ENCODE results near the gene KPNB1. TPM values are rescaled to one million over a fixed set of nuclear protein-coding genes. Genes with fewer than 3 reads are reported as not detected.

KPNB1 gene
- total RNA-seq, 1 donor from 2014 or later, result 140 TPM

DNA sequence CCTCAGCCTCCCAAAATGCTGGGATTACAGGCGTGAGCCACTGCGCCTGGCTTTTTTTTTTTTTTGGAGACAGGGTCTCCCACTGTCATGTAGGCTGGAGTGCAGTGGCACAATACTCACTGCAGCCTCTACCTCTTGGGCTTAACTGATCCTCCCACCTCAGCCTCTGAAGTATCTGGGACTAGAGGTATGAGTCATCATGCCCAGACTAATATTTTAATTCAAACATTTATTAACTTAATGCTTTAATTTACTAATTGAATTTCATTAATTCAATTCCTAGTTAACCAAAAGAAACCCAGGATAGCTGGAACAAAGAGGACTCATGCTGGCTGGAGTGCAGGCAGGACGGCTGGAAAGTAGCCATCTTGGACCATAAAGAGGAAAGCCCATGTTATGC is 14.0 kb upstream of the KPNB1 start:
- DNase-seq (ENCODE audit: low spot score in 2 of 2), result no peak
- FAIRE-seq, result no peak

DNA sequence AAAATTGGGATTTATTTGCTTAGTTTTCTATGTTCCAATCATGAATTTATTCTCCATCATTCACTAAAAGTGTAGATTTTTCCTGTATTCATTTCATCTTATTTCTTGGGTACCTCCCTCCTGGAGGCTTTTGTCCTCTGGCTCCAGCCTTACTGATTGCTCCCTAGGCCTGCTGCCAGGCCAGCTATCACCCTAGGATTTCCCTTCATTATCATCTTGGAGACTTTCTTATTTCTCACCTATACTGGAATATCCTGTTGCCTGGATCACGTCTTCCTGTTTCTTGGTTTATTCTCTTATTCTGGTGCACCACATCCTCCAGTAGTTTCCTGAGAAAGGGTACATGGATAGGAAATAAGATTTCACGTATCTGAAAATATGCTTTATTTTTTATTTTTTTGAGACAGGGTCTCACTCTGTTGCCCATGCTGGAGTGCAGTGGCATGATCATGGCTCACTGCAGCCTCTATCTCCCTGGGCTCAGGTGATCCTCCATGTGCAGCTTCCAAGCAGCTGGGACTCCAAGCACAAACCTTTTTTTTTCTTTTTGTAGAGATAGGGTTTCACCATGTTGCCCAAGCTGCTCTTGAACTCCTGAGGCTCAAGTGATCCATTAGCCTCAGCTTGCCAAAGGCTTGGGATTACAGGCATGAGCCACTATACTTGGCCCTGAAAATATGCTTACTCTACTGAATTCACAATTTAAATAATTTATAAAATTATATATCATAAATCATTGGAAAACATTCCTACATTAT is 13.3 kb upstream of the KPNB1 start:
- FAIRE-seq, result no peak
- DNase-seq (ENCODE audit: low spot score in 2 of 2), result no peak

DNA sequence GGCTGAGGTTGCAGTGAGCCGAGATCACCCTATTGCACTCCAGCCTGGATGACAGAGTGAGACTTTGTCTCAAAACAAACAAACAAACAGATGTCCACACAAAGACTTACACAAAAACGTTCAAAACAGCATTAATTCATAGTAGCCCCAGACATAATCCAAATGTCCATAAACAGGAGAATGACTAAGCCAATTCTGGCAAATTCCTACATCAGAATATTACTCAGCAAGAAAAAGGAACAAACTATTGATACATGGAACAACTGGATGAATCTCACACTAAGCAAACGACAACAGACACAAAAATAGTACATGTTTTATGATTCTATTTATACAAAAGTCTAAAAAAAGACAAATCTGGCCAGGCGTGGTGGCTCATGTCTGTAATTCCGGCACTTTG is 10.8 kb upstream of the KPNB1 start:
- DNase-seq (ENCODE audit: low spot score in 2 of 2) (no peak), FAIRE-seq (no peak)

DNA sequence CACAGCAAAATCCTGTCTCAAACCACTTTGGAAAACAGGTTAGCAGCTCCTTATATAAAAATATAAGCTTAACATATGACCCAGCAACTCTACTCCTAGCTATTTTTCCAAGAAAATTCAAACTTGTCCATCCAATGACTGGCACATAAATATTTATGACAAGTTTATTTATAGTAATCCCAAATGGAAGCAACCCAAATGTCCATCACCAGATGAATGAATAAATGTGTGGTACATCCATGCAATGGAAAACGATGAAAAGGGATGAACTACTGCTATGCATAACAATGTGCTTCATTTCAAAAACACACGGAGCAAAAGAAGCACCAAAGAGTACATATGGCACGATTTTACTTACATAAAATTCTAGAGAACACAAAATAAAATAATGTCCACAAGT is 9.6 kb upstream of the KPNB1 start:
- DNase-seq (ENCODE audit: low spot score in 2 of 2) (no peak), FAIRE-seq (no peak)

DNA sequence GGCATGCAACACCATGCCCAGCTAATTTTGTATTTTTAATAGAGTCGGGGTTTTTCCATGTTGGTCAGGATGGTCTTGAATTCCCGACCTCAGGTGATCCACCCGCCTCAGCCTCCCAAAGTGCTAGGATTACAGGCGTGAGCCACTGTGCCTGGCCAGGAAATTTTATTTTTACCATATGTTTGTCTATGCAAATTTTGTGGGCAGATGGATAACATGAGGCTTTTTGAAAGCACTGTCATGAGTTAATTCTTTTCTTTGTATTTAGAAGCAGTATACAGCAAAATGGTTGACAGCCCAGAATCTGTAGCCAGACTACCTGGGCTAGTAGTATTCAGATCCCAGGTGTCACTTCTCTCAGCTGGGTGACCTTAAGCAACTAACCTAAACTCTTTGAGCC is 8.5 kb upstream of the KPNB1 start:
- DNase-seq (ENCODE audit: low spot score in 2 of 2) (no peak), FAIRE-seq (no peak)

DNA sequence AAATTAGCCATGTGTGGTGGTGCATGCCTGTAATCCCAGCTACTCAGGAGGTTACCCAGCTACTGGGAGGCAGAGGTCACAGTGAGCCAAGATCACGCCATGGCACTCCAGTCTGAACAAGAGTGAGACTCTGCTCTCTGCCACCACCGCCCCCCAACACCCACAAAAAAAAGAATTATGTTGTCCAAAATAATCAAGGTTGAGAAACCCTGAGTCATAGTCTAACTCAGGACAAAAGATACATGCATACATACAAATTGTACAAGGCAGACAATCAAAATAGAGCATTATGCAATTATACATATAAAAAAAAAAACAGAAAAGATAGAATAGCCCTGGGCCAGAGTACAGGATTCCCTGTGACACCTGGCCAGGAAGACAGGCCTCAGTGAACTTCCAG is 6.6 kb upstream of the KPNB1 start:
- FAIRE-seq (no peak), DNase-seq (ENCODE audit: low spot score in 2 of 2) (no peak)

DNA sequence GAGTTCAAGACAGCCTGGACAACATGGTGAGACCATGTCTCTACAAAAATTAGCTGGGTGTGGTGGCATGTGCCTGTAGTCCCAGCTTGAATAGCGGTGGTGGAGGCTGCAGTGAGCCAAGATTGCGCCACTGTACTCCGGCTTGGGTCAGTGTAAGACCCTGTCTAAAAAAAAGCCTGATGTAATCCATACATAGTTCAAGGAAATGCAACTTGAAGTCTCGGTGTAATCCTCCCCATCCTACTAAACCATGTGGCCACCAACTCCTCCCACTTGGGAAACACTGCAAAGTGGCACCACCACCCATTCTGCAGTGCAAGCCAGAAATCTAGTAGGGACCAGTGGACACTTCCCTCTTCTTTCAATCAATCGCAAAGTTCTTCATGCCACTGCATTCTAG is 5.4 kb upstream of the KPNB1 start:
- FAIRE-seq (no peak), DNase-seq (ENCODE audit: low spot score in 2 of 2) (no peak)

DNA sequence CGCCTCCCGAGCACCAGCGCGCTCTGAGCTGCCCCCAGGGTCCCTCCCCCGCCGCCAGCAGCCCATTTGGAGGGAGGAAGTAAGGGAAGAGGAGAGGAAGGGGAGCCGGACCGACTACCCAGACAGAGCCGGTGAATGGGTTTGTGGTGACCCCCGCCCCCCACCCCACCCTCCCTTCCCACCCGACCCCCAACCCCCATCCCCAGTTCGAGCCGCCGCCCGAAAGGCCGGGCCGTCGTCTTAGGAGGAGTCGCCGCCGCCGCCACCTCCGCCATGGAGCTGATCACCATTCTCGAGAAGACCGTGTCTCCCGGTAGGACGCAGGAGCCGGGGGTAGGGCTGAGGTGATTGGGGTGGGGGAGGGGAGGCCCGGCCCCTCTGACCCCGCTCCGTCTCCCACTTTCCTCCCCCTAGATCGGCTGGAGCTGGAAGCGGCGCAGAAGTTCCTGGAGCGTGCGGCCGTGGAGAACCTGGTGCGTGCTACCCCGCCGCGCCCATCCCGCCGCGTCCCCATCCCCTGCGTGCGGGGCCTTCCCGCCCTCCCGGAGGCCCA is 329 bp downstream of the KPNB1 start:
- DNase-seq (ENCODE audit: low spot score in 2 of 2) (no peak), FAIRE-seq (no peak)

DNA sequence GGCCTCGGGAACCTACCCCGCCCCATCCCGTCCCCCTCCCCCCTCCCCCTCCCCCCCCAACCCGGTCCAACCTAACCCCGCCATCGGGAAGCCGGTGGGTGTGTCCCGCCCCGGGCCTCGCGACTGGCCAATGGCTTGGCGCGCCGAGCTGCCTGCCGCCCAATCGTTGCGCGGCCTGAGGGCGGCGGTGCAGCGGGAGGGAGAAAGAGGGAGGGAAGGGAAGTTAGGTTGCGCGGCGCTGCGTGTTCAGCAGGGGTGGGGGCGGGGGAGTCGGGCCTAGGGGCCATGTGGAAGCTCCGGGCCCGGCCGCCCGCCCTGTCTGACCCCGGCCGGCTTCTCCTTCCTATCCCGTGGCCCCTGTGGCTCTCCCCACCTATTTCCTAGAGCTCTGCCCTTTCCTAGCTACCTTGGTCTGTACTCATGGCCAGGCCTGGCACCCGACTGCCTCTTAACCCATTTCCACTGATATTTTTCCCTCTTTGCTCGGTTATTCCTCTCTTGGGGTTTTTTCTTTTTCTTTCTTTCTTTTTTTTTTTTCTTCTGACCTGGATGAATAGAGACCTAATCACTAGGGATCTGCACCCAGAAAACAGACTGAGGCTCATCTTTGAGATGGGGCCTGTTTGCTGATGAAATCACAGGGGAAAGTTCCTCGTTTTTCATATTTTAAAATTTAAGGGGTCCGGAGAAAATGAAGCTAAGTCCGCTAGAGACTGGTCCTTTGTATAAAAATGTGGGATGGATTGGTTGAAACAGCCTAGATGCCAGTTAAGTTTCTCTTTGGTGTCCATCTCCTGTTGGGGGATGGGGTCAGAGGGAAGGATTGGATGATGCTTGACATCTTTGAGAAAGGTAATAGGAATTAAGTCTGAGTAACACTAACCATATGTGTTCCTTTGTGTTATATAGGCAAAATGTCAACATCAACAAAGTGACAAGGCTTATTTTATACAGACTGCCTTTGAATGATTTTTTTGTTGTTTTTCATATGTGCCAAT is 1.1 kb downstream of the KPNB1 start:
- DNase-seq (ENCODE audit: low spot score in 2 of 2) (peak; percentile 90 to 91), FAIRE-seq (no peak)

DNA sequence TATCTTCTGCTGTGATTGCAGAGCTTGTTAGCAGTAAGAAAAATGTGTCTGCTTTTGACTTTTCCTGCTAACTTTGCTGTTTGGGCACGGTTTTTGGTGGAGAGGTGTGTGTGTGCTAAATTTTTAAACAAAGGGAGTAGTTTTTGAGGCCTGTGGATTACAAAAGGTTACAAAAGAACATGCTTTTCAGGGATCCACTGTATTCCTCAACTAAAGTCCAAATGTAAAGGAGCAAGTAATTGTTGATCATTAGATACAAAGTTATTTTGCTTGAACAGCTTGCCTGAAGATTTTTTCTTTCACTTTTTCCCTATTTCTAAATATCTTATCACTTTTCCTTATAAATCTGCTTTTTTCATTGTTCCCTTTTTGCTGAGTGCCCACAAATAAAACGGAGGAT is 2.0 kb downstream of the KPNB1 start:
- DNase-seq (ENCODE audit: low spot score in 2 of 2), result no peak
- no peak for FAIRE-seq

DNA sequence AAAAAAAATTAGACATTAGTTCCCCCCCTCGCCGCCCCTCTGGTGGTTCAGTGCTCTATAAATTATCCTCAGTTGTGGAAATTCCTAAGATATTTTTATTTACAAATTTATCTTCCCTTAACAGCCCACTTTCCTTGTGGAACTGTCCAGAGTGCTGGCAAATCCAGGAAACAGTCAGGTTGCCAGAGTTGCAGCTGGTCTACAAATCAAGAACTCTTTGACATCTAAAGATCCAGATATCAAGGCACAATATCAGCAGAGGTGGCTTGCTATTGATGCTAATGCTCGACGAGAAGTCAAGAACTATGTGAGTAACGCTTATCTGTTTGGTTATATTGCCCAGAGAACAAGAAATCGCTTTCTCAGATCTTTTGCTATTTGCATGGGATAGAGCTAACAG is 2.9 kb downstream of the KPNB1 start:
- FAIRE-seq (no peak), DNase-seq (ENCODE audit: low spot score in 2 of 2) (no peak)

DNA sequence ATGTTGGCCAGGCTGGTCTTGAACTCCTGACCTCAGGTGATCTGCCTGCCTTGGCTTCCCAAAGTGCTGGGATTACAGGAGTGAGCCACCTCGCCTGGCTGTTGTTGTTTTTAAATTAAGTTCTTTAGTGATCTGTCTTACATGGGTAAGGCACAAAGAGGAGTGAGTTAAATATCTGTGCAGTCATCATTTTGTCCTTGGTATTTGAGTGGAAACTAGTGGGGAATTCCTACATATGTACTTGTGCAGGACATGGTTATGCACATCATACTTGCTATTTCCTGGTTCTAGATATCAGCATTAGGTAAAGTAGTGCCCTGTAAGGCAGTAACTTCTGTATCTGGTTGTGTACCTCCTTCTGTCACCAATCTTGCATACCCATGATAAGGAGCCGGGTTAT is 3.7 kb downstream of the KPNB1 start:
- FAIRE-seq (no peak), DNase-seq (ENCODE audit: low spot score in 2 of 2) (no peak)

DNA sequence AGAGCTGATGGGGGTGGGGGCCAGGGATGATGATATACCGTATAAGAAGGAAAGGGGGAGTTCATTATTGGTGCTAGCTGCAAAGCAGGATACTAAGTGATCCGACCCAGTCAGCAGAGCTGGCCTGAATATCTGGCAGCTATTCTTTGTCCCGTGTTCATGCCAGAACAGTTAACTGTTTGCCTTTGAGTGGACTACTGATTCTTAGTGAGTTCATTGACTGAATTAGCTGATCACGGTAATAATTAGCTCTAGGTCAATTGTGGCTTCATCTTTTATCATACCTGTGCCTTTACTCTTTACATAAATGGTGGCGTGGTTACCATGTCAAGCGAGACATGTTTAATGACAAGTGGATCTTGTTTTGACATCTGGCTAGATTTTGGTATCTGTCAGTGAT is 5.3 kb downstream of the KPNB1 start:
- DNase-seq (ENCODE audit: low spot score in 2 of 2) (no peak), FAIRE-seq (no peak)

DNA sequence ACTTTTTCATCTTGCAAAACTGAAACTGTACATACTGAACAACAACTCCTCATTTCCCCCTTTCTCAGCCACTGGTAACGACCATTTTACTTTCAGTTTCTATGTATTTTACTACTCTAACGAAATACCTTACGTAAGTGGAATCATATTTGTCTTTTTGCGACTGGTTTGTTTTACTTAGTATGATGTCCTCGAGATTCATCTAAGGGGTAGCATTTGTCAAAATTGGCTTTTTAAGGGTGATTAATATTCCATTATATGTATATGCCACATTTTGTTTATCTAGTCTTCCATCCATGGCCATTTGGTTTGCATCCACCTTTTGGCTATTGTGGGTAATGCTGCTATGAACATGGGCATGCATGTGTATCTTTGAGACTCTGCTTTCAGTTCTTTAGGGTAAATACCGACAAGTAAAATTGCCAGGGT is 10.4 kb downstream of the KPNB1 start:
- FAIRE-seq, result no peak
- DNase-seq (ENCODE audit: low spot score in 2 of 2), result no peak

DNA sequence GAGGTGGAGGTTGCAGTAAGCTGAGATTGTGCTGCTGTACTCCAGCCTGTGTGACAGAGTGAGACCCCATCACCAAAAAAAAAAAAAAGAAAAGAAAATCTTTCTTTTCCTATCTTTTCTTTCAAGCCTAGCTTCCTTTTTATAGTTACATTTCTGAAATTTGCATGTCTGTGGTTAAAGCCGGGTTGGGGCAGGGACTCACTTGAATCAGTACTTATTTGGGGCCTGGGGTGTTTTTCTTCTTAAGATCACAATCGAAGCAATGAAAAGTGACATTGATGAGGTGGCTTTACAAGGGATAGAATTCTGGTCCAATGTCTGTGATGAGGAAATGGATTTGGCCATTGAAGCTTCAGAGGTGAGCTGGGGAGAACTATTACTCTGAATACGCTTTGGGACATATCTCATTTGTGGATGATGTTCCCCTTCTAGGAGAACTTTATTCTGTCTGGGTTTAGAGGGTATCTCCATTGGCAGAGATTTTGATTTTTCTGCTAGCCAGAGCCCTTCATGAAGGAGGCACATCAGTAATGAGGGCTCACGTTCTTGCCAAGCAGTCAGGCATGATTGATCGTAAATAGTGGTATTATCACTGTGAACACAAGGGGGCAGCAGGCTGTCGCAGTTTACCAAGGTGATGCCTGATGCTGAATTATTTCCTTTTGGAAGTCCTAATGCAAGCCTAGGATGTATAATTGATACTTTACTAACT is 14.3 kb downstream of the KPNB1 start:
- DNase-seq (ENCODE audit: low spot score in 2 of 2) (peak in 1 of 2 donors; percentile 58), FAIRE-seq (no peak)

DNA sequence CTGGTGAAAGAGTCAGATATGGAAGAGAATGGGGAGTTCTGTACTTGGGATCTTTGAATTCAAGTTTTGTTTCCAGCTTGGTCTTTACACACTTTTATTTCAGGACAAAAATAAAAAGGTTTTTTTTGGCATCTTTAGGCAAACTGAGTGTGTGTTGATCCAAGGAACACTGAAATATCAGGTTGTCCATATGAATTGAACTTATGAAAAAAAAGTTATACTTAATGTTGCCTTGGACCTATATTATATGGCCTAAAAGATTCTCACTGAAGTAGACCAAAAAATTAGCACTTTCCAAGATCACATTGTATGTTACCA is 14.9 kb downstream of the KPNB1 start:
- FAIRE-seq (no peak), DNase-seq (ENCODE audit: low spot score in 2 of 2) (no peak)

DNA sequence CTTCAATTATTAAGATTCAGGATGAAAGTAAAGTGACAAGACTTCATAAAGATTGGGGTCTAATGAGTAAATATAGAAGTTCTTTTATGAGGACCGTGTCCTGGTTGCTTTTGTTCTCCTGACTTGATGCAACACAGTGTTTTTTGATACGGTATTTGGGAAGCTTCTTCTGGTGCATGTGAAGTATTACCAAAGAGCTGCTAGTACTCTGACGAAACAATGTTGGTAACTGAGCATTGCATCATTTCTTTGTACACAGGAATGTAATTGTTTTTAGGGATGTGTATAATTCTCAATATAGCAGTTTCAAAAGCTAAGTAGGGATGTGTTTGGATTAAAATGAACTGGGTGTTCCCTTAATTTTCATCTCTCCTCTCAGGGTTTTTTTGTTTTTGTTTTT is 15.9 kb downstream of the KPNB1 start:
- FAIRE-seq (no peak), DNase-seq (ENCODE audit: low spot score in 2 of 2) (no peak)

DNA sequence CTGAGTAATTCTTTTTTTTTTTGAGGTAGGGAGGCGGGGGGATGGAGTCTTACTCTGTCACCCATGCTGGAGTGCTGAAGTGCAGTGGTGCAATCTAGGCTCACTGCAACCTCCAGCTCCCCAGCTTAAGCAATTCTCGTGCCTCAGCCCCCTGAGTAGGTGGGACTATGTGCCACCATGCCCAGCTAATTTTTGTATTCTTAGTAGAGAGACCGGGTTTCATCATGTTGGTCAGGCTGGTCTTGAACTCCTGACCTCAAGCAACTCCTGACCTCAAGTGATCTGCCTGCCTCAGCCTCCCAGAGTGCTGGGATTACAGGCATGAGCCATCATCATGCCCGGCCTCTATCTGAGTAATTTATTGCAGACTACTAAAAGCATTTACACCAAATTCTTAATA is 19.4 kb downstream of the KPNB1 start:
- FAIRE-seq (no peak), DNase-seq (ENCODE audit: low spot score in 2 of 2) (no peak)

DNA sequence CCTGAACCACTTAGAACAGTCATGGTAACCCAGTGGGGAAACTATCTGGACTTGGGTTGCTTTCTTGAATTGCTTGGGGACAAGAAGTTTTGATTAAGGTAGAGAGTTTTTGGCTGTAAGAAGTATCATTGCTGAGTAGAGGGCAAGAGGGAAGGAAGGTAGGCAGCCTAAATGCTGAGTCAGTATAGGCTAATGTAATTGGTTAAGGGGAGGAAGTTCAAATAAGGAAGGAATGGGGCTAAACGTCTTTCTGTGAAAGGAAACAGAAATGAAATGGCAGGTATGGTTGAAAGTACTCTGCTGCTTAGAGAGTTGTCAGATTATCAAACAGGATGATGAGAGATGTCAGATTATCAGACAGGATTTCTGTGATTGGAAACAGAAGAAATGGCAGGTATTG is 20.3 kb downstream of the KPNB1 start:
- DNase-seq (ENCODE audit: low spot score in 2 of 2) (no peak), FAIRE-seq (no peak)

DNA sequence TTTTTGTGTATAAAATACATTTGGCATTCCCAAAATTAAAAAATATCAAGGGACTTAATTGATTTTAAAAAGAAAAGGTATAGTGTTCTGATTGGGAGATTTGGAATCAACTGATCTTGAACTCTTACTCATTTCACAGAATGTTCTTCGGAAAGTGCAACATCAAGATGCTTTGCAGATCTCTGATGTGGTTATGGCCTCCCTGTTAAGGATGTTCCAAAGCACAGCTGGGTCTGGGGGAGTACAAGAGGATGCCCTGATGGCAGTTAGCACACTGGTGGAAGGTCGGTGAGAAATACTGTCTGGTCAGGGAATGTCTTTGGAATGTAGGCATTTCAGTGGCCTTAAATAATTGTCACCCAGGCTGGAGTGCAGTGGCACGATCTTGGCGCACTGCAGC is 24.8 kb downstream of the KPNB1 start:
- FAIRE-seq (no peak), DNase-seq (ENCODE audit: low spot score in 2 of 2) (no peak)

All from frontal cortex (tissue), 4 donors.